HG03039 (cell line): ENCODE results near the gene PLB1.

Experiments used
- ATAC-seq: cut with Tn5 transposase; IDR thresholded peaks from one replicate; pipeline ENCODE4 v1.9.1; 2021; ENCODE audit warnings: mild to moderate bottlenecking, moderate library complexity; ENCODE audit not compliant: unreplicated experiment

PLB1 gene

GRCh38 chr2:28623582-28624405 lies 127.9 kb downstream of the PLB1 start:
- ATAC-seq, result no peak

DNA sequence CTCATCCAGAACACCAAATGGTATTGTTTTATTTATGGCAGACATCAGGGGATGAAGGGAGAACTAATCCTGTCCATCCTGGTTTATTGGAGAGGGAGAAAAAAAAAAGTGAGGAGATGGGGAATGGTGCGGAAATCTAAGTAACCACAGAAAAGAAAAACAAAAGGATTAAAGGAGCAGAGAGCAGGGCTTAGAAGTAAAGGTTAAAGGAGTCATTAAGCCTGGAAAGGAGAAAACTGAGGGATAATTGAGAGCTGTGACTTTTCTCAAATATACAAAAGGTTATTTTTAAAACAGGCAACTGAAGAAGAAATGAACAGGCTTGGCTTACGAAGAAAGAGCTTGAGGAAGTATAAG lies 128.6 kb downstream of the PLB1 start:
- ATAC-seq, result no peak

GRCh38 chr2:28624793-28625701 lies 129.2 kb downstream of the PLB1 start:
- peak; percentile 42 for ATAC-seq

DNA sequence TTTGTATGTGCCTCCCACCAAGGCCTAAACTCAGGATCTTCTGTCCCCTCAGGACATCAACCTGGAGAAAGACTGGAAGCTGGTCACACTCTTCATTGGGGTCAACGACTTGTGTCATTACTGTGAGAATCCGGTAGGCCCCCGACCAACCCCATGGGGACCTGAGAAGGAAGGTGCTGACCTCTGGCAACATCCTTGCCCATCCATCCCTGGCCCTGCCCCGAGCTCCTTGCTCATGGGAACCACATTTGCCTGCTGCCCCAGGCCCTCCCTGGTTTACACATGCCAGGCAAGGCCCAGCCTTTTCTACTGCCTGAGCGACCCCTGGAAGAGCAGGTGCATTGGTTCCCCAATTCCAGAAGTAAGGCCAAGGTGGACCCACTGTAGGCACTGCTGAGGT lies 130.5 kb downstream of the PLB1 start:
- ATAC-seq, result no peak

DNA sequence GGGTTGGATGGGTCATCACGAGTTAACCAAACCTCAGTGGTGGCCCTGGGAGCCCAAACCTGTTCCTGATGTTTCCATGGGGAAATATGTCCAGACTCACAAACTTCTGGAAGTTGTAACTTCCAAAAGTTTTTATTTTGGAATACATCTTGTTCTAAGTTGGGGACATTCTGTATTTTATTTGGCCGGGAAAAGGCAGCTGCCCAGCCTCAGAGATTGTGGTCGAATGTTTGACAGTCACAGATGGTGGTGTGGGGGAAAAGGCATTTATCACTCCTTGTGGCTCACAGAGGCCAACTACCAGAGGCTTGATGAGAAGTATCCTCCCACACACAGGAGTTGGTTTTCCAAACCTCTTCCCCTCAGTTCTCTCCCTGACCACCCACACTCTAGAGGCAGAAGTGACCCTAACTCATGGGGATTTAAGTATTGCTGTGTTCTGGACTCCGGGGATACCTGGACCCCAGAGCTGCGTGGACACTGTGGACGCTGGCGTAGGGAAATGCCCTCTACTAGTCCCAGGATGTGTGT lies 131.1 kb downstream of the PLB1 start:
- ATAC-seq, result no peak

DNA sequence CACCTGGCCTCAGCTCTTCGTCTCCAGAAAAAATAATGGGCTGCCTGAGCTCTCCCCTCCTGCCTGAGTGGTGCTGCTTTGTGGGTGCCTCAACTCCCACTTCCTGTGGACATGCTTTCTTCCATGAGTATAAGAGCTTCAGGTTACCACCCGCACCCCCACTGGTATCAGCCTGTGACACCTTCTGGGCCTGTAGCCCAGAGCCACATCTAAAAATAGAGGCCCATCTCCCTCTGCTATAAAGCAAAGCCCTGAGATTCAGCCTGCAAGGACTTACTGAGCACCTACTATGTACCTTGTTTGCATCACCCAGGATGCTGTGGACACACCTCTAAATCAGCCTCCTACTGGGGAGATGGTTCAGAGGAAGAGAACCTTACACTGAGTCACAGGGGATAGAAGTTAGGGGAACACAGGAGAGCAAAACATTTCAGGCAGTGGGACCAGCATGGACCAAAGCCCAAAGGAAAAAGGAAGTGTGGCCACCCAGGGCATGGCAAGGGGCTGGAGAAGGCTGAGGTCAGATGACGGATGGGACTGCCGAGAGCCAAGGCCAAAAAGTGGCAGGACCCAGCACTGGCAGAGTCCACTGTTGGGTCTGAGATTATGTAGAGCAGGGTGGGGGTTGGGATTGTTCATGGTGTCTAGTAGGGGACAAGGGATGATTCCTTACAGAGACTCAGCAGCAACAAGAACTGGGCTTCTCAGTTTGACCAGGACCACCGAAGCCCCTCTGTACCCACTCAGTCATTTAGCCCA lies 132.0 kb downstream of the PLB1 start:
- no peak for ATAC-seq

GRCh38 chr2:28628506-28628905 lies 132.6 kb downstream of the PLB1 start:
- ATAC-seq, result no peak

DNA sequence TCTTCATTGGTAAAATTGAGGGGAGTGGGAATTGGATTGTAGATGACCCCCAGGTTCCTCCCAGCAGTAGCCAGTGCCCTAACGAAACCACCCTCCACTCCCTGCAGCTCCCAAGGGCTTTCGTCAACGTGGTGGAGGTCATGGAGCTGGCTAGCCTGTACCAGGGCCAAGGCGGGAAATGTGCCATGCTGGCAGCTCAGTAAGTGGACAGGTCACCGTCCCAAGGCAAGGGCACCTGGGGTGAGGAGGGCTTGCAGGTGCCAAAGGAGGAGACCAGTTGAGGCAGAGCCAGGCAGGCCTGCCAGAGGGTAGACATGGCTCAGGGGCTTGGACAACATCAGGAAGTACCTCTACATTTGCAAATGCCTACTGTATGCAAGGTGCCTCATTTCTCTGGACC lies 133.1 kb downstream of the PLB1 start:
- ATAC-seq, result no peak

DNA sequence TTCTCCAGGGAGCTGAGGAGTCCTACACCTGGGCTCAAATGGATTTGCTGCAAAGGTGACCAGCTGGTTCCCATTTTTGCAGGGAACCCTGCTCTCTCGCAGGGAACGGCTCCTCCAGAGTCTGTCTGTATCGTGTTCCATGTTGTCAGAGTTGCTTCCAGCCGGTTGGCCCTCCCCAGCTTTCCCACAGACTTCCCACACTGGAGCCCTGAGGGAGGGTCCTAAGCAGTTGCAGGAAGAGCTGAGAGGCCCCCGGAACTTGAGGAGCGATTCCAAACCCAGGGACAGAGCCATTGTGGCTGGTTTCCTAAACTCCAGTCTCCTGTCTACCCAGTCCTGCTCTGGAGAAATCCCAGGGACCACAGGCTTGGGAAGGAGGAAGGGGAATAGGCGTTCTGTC lies 134.1 kb downstream of the PLB1 start:
- ATAC-seq, result no peak

- no peak for ATAC-seq
Measured at GRCh38 chr2:28630341-28630740, 134.5 kb downstream of the PLB1 start.

DNA sequence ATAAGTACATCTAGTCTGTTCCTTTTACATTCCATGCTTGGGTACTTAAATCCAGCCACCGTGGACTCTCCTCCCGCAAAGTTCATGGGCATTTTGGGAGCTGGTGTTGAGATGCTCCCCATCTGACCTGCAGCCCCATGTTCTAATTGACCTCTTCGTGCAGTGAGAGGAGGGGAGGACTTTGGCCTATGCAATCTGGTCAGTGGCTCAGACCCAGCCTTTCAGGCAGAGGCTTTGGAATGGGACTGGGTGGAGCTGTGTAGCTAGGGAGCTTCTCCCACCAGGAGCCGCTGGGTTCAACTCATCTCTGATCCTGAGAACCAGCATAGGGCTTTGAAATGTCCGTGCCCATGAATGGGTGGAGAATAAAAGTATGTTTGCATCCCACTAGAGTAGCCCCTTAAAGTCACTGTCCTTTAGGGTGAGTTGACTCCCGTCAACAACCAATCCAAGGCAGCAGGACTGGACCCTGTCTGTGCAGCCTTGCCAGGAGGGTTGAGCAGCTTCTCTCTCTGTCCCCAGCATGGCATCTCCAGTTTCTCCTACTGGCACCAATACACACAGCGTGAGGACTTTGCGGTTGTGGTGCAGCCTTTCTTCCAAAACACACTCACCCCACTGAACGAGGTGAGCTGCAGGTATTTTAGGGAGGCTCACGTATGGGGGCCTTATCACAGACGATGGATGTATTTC lies 135.8 kb downstream of the PLB1 start:
- no peak for ATAC-seq

GRCh38 chr2:28632791-28633190 lies 136.9 kb downstream of the PLB1 start:
- no peak for ATAC-seq

DNA sequence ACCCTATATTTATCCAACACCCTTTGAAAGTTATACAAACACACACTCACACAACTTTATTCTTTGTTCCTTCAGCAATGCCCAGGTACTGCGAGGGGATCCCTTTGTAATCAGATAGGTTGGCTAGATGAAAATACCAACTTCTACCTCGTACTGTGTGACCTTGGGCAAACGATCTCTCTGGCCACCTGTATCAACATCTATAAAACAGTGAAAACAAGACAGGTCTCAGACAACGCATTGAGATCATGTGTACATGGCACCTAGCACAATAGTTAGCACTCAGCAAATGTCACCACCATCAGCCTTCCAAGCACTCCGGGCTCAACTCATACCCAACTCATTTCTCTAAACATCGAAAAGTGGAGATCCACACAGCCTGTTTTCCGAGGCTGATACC lies 137.3 kb downstream of the PLB1 start:
- ATAC-seq, result no peak

GRCh38 chr2:28633746-28634145 lies 137.9 kb downstream of the PLB1 start:
- ATAC-seq, result no peak

- ATAC-seq, result no peak
Measured at GRCh38 chr2:28635191-28635611, 139.3 kb downstream of the PLB1 start.

- ATAC-seq, result no peak
Measured at GRCh38 chr2:28636491-28636890, 140.6 kb downstream of the PLB1 start.

GRCh38 chr2:28637066-28638047 lies 141.5 kb downstream of the PLB1 start:
- ATAC-seq, result no peak

DNA sequence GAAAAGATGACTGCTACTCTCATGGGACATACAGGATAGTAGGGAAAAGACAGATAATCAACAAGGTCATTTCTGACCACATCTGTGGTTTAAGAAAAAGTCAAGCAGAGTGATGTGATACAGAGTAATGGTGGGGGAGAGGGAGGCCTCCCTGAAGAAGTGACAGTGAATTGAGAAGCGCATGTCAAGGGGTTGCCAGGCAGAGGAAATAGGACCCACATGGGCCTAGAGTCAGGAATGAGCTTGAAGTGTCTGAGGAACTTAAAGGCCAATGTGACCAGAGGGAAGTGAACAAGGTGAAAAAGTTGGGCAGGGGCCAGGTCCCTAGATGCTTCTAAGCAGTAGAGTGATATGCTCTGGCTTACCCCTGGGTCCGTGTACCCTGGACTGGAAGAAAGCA lies 142.2 kb downstream of the PLB1 start:
- ATAC-seq, result no peak

DNA sequence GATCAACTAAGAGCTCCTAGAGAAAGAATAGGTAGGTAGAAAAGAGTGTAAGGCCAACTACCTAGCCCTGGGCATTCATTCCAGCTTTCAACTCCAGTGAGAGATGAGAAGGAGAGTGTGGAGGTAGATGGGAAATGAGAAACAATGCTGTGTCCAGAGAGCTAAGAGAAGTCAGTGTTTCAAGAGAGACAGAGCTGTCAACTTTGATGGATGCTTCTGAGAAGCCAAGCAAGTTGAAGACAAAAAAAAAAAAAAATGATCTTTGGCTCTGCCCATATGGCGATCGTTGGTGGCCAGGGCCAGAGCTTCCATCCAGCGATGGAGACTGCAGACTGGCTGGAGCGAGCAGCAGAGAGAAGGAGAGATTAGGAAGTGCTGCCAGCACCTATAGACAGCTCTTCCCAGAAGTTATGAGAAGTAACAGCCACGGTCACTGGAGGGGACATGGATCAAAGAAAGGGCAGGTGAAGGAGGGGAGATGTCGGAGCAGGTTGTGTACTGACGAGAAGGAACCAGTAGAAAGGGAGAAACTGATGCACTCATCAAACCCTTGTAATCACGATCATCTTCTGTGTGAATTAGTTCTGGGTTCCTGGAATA lies 143.3 kb downstream of the PLB1 start:
- no peak for ATAC-seq
